H1 (cell line): ENCODE data around the gene MPZ. TPM values are rescaled to one million over a fixed set of nuclear protein-coding genes. Genes with fewer than 3 reads are reported as not detected.

Source experiments
- CTCF ChIA-PET: fragments of 300-600 bp; sonication (Branson Sonifier 250); formaldehyde crosslinking; loops from one replicate; lab custom pipeline; 2021; ENCODE audit not compliant: partially characterized antibody; lab: Charles Lee
- POLR2A ChIA-PET: fragments of 300-600 bp; sonication (Branson Sonifier 250); formaldehyde crosslinking; loops from one replicate; lab custom pipeline; 2021; ENCODE audit warnings: inconsistent platforms; ENCODE audit not compliant: partially characterized antibody; lab: Charles Lee
- DNase-seq, 2 experiments: peaks; one replicate each; pipeline versions ENCODE4 v3.0.0 to v3.0.0-alpha.2; 2010 to 2022; ENCODE audit warnings: low spot score in 2 of 2, low read depth in 1 of 2, mixed read lengths in 1 of 2
- FAIRE-seq: peaks from 2 replicates; lab custom pipeline; 2011; peaks lifted over from hg19 to GRCh38; lab: Jason Lieb, UNC
- H2AFZ ChIP-seq: 2 replicates; pipeline ENCODE4 v1.8.1; 2012; ENCODE audit warnings: low read length, inconsistent platforms
- H2AK5ac ChIP-seq: 2 replicates; pipeline ENCODE4 v1.6.1; 2013; ENCODE audit warnings: low read depth, low read length
- H2BK120ac ChIP-seq: replicated peaks from 2 replicates; pipeline ENCODE3; 2013; ENCODE audit warnings: low read depth, low read length, inconsistent platforms
- H2BK12ac ChIP-seq: 2 replicates; pipeline ENCODE4 v1.6.1; 2013; ENCODE audit warnings: low read depth, low read length
- H2BK15ac ChIP-seq: 2 replicates; pipeline ENCODE4 v1.6.1; 2013; ENCODE audit warnings: low read length
- H2BK20ac ChIP-seq: 2 replicates; pipeline ENCODE4 v1.6.1; 2013; ENCODE audit warnings: low read length
- H2BK5ac ChIP-seq: 2 replicates; pipeline ENCODE4 v1.6.1; 2013; ENCODE audit warnings: low read depth, low read length
- H3K14ac ChIP-seq: 2 replicates; pipeline ENCODE4 v1.6.1; 2013; ENCODE audit warnings: inconsistent platforms; ENCODE audit not compliant: insufficient read length
- H3K18ac ChIP-seq: 2 replicates; pipeline ENCODE4 v1.6.1; 2013; ENCODE audit warnings: low read length; ENCODE audit errors: extremely low read depth
- H3K23ac ChIP-seq: 2 replicates; pipeline ENCODE4 v1.6.1; 2013; ENCODE audit warnings: inconsistent platforms; ENCODE audit not compliant: insufficient read length
- H3K23me2 ChIP-seq: 2 replicates; pipeline ENCODE4 v1.6.1; 2013; ENCODE audit warnings: low read depth, low read length
- H3K27ac ChIP-seq: 2 replicates; pipeline ENCODE4 v1.6.1; 2011; ENCODE audit warnings: low read depth, low read length, inconsistent platforms
- H3K27me3 ChIP-seq, 4 experiments: replicated peaks in 1 of 4; 1 replicate in 1 of 4; 2 replicates in 3 of 4; pipeline versions ENCODE4 v1.6.1 to v1.8.1; 2011 to 2013; ENCODE audit warnings: low read length in 3 of 4, mild to moderate bottlenecking in 3 of 4, inconsistent platforms in 2 of 4, mixed read lengths in 2 of 4, moderate library complexity in 1 of 4; ENCODE audit not compliant: control insufficient read depth in 3 of 4, insufficient read depth in 3 of 4; ENCODE audit errors: extremely low read depth in 1 of 4
- H3K36me3 ChIP-seq, 4 experiments: 2 replicates each; pipeline versions ENCODE4 v1.6.1 to v1.8.1; 2011 to 2013; ENCODE audit warnings: mild to moderate bottlenecking in 4 of 4, low read length in 3 of 4, moderate library complexity in 2 of 4, control low read depth in 1 of 4, inconsistent platforms in 1 of 4; ENCODE audit not compliant: insufficient read depth in 4 of 4, control insufficient read depth in 2 of 4
- H3K4ac ChIP-seq: replicated peaks from 2 replicates; pipeline ENCODE3; 2013; ENCODE audit warnings: low read length, low read depth, mixed read lengths, inconsistent platforms; ENCODE audit not compliant: insufficient read length
- H3K4me1 ChIP-seq, 4 experiments: replicated peaks in 1 of 4; 1 replicate in 1 of 4; 2 replicates in 3 of 4; pipeline versions ENCODE4 v1.6.1 to v1.8.1; 2011 to 2013; ENCODE audit warnings: low read length in 3 of 4, inconsistent platforms in 2 of 4, mixed read lengths in 1 of 4; ENCODE audit not compliant: insufficient read depth in 4 of 4, control insufficient read depth in 3 of 4
- H3K4me2 ChIP-seq, 2 experiments: 2 replicates each; pipeline versions ENCODE4 v1.6.1 to v1.8.1; 2011 to 2013; ENCODE audit warnings: low read depth in 2 of 2, low read length in 2 of 2, control low read depth in 1 of 2, inconsistent platforms in 1 of 2, mild to moderate bottlenecking in 1 of 2; ENCODE audit not compliant: insufficient read depth in 1 of 2
- H3K4me3 ChIP-seq, 4 experiments: fragments of 200-600, 300-600 bp in 1 of 4; sonication (generic), shearing (Covaris generic), sonication (Bioruptor Twin) in 1 of 4; 2 replicates each; pipeline versions ENCODE4 v1.5.1 to v1.8.1; 2011 to 2016; ENCODE audit warnings: low read length in 4 of 4, low read depth in 3 of 4, control low read depth in 2 of 4, inconsistent platforms in 2 of 4, mild to moderate bottlenecking in 2 of 4, mixed read lengths in 1 of 4, moderate library complexity in 1 of 4; ENCODE audit not compliant: insufficient read depth in 2 of 4; ENCODE audit errors: extremely low read depth in 1 of 4
- H3K56ac ChIP-seq: replicated peaks from 2 replicates; pipeline ENCODE3; 2013; ENCODE audit warnings: low read depth, mild to moderate bottlenecking, mixed read lengths, low read length, inconsistent platforms; ENCODE audit not compliant: insufficient read length
- H3K79me1 ChIP-seq: 2 replicates; pipeline ENCODE4 v1.6.1; 2013; ENCODE audit warnings: low read depth, low read length, control low read depth
- H3K79me2 ChIP-seq, 2 experiments: 2 replicates each; pipeline versions ENCODE4 v1.6.1 to v1.8.1; 2012 to 2013; ENCODE audit warnings: low read length in 2 of 2, mild to moderate bottlenecking in 2 of 2, inconsistent platforms in 1 of 2; ENCODE audit not compliant: insufficient read depth in 2 of 2, control insufficient read depth in 1 of 2
- H3K9ac ChIP-seq, 4 experiments: replicated peaks in 1 of 4; 1 replicate in 1 of 4; 2 replicates in 3 of 4; pipeline versions ENCODE4 v1.6.1 to v1.8.1; 2011 to 2013; ENCODE audit warnings: low read depth in 3 of 4, low read length in 3 of 4, control low read depth in 2 of 4, mild to moderate bottlenecking in 2 of 4, moderate library complexity in 2 of 4, inconsistent platforms in 1 of 4; ENCODE audit errors: extremely low read depth in 1 of 4
- H3K9me3 ChIP-seq, 2 experiments: 2 replicates each; pipeline versions ENCODE4 v1.6.1 to v1.8.1; 2012 to 2013; ENCODE audit warnings: mild to moderate bottlenecking in 2 of 2, moderate library complexity in 2 of 2, control low read depth in 1 of 2, inconsistent platforms in 1 of 2, low read depth in 1 of 2, low read length in 1 of 2, mixed read lengths in 1 of 2; ENCODE audit not compliant: insufficient read depth in 2 of 2
- H4K20me1 ChIP-seq, 2 experiments: replicated peaks in 1 of 2; 2 replicates each; pipeline versions ENCODE3 to v1.8.1; 2011 to 2013; ENCODE audit warnings: inconsistent platforms in 2 of 2, low read length in 2 of 2, mild to moderate bottlenecking in 1 of 2; ENCODE audit not compliant: insufficient read depth in 2 of 2, control insufficient read depth in 1 of 2
- H4K5ac ChIP-seq: 2 replicates; pipeline ENCODE4 v1.6.1; 2013; ENCODE audit warnings: low read length, low read depth, mixed read lengths, inconsistent platforms; ENCODE audit not compliant: insufficient read length
- H4K8ac ChIP-seq: 2 replicates; pipeline ENCODE4 v1.8.0; 2013; ENCODE audit warnings: mild to moderate bottlenecking, moderate library complexity, low read length, inconsistent platforms; ENCODE audit not compliant: insufficient read depth; ENCODE audit errors: extremely low read depth
- H4K91ac ChIP-seq: replicated peaks from 2 replicates; pipeline ENCODE3; 2013; ENCODE audit warnings: low read length, mixed read lengths, inconsistent platforms; ENCODE audit not compliant: insufficient read length
- JUN ChIP-seq: IDR thresholded peaks from 2 replicates; pipeline ENCODE4 v1.6.1; 2011; ENCODE audit warnings: low read depth, mild to moderate bottlenecking, improper control_type of control experiment, low read length
- NANOG ChIP-seq: IDR thresholded peaks from 2 replicates; pipeline ENCODE4 v1.6.1; 2011; ENCODE audit warnings: low read length, low read depth, mild to moderate bottlenecking, inconsistent platforms; ENCODE audit not compliant: insufficient read depth, poor library complexity, severe bottlenecking
- SP1 ChIP-seq: IDR thresholded peaks from 2 replicates; pipeline ENCODE4 v1.6.1; 2011; ENCODE audit warnings: low read depth, low read length
- WGBS, 2 experiments: shearing (Covaris generic) in 1 of 2; methylation state at CpG; one replicate each; pipeline versions ENCODE4 v1.1.6 to v1.1.7; 2013 to 2015; ENCODE audit warnings: low lambda C conversion rate in 2 of 2, mixed read lengths in 2 of 2, inconsistent platforms in 1 of 2, low coverage in 1 of 2, missing lambda C conversion rate in 1 of 2; ENCODE audit not compliant: insufficient replicate concordance in 2 of 2, insufficient coverage in 1 of 2, insufficient read length in 1 of 2; ENCODE audit errors: extremely low coverage in 1 of 2, missing lambda C conversion rate in 1 of 2; 5-methylcytosine and 5-hydroxymethylcytosine counted together
- polyA plus RNA-seq, 7 experiments: library from polyadenylated mRNA; depleted of rRNA in 3 of 7; stranded (reverse) in 5 of 7; unstranded in 2 of 7; fragments of >200 nt in 5 of 7; fragments of 200-250 nt in 2 of 7; gene quantifications; 1 replicate in 5 of 7; 2 replicates in 1 of 7; 4 replicates in 1 of 7; pipeline versions ENCODE4 v1.2.1 to v1.2.3, GENCODE V29; 2011 to 2013; ENCODE audit warnings: missing spikeins in 2 of 7, mixed read lengths in 2 of 7
- total RNA-seq: library from RNA; stranded (reverse); fragmentation: NEBNext Ultra II Directional; extraction: Animal tissue kit (Norgen Biotek cat#: 25700); gene quantifications from 2 replicates; pipeline ENCODE4 v1.2.1, GENCODE V29; 2021

The MPZ gene
- total and polyA plus RNA-seq, 2 of the 8 experiments (the other 6 are each of a cell fraction or from before 2014, with no cell fraction given) = 4.1 to 5.1 TPM

GRCh38 chr1:161267321-161267720, 42.4 kb downstream of the MPZ start:
- no peaks in the 10 kb centered on the region for H3K23me2 ChIP-seq
- no peak overlapping the region for H2BK120ac ChIP-seq
- H2BK5ac ChIP-seq = no peak overlapping the region
- H3K79me1 ChIP-seq = no peaks in the 10 kb centered on the region
- H3K36me3 ChIP-seq = no peaks in the 10 kb centered on the region
- H3K27ac ChIP-seq = no peak overlapping the region
- no peak overlapping the region for H3K14ac ChIP-seq
- FAIRE-seq (no peak), DNase-seq (no peak)
- WGBS, 2 experiments = 82% methylated on average over 3 of the region's 3 CpGs; no CpG with 5 or more reads in 1 of the 2 experiments
- no peaks in the 10 kb centered on the region for H3K9me3 ChIP-seq
- no peak overlapping the region for H2BK12ac ChIP-seq
- ChIA-PET POLR2A (interaction anchor here (1.1 to 1.8 kb wide), 3 partner anchors 9 to 38 kb away, joined by 4 to 8 read pairs (median 5); partner anchors contain the start of gene PCP4L1), CTCF (interaction anchor here (1.2 to 1.8 kb wide), 6 partner anchors 10 to 68 kb away, joined by 3 to 6 read pairs (median 3); partner anchors contain the start of gene ADAMTS4)
- H3K56ac ChIP-seq = no peak overlapping the region
- peaks cover 0 to 11% (median 2%) of the 10 kb centered on the region in 4 experiments; a peak in 4 of 7 replicates for H3K4me1 ChIP-seq
- H3K4me2 ChIP-seq = no peak overlapping the region
- no peak overlapping the region; the same call in 1 of the 2 replicates for H2AK5ac ChIP-seq
- no peak overlapping the region for H3K23ac ChIP-seq
- H4K8ac ChIP-seq = no peak overlapping the region
- H3K4ac ChIP-seq = no peak overlapping the region
- H2BK20ac ChIP-seq = no peak overlapping the region
- no peak for TF ChIP-seq SP1
- no peak for TF ChIP-seq NANOG
- no peak for TF ChIP-seq JUN
- H3K4me3 ChIP-seq = no peak overlapping the region
- H3K27me3 ChIP-seq = no peaks in the 10 kb centered on the region
- no peak overlapping the region for H3K18ac ChIP-seq
- no peak overlapping the region for H2AFZ ChIP-seq
- no peaks in the 10 kb centered on the region for H4K20me1 ChIP-seq
- H3K9ac ChIP-seq = no peak overlapping the region
- no peak overlapping the region for H2BK15ac ChIP-seq
- no peak overlapping the region for H4K91ac ChIP-seq
- no peak overlapping the region for H4K5ac ChIP-seq
- H3K79me2 ChIP-seq = no peaks in the 10 kb centered on the region
